Spleen (tissue), 11 donors: ENCODE data around the gene SOWAHA. TPM values are rescaled to one million over a fixed set of nuclear protein-coding genes. Genes with fewer than 3 reads are reported as not detected.
A peak's percentile ranks its signal among the peaks of the same experiment; 100 is the strongest.

Experiments used
- DNase-seq: peaks from one replicate; pipeline ENCODE4 v3.0.0-alpha.2; 2020
- H3K27ac ChIP-seq, 8 donors: fragments of 200-600 bp; sonication (generic) in 7 of 8; 1 replicate in 4 of 8; 2 replicates in 4 of 8; pipeline versions ENCODE4 v1.5.0 to v1.8.0; 2016 to 2021; ENCODE audit warnings: inconsistent platforms in 4 of 8, mild to moderate bottlenecking in 4 of 8, moderate library complexity in 1 of 8
- H3K27me3 ChIP-seq, 7 donors: fragments of 200-600 bp; sonication (generic) in 6 of 7; replicated peaks in 1 of 7; 1 replicate in 4 of 7; 2 replicates in 3 of 7; pipeline versions ENCODE4 v1.5.0 to v1.8.0; 2016 to 2021; ENCODE audit warnings: inconsistent platforms in 3 of 7, mild to moderate bottlenecking in 1 of 7
- H3K36me3 ChIP-seq, 6 donors: fragments of 200-600 bp; sonication (generic) in 5 of 6; 1 replicate in 4 of 6; 2 replicates in 2 of 6; pipeline versions ENCODE4 v1.5.0 to v1.8.0; 2016 to 2021; ENCODE audit warnings: inconsistent platforms in 2 of 6
- H3K4me1 ChIP-seq, 6 donors: fragments of 200-600 bp; sonication (generic) in 5 of 6; 1 replicate in 3 of 6; 2 replicates in 3 of 6; pipeline versions ENCODE4 v1.5.0 to v1.8.0; 2016 to 2021; ENCODE audit warnings: inconsistent platforms in 3 of 6
- H3K4me3 ChIP-seq, 8 donors: fragments of 200-600 bp; sonication (generic) in 7 of 8; 1 replicate in 4 of 8; 2 replicates in 4 of 8; pipeline versions ENCODE4 v1.5.0 to v1.8.0; 2016 to 2021; ENCODE audit warnings: inconsistent platforms in 4 of 8, mild to moderate bottlenecking in 4 of 8, moderate library complexity in 2 of 8
- H3K9me3 ChIP-seq, 8 donors: fragments of 200-600 bp; sonication (generic) in 7 of 8; 1 replicate in 4 of 8; 2 replicates in 4 of 8; pipeline versions ENCODE4 v1.5.0 to v1.8.0; 2016 to 2021; ENCODE audit warnings: inconsistent platforms in 4 of 8
- CTCF ChIP-seq, 11 experiments: fragments of 200-600 bp in 7 of 11; fragments of 450-650 bp in 4 of 11; sonication (generic) in 4 of 11; IDR thresholded peaks in 8 of 11; conservative IDR thresholded peaks in 3 of 11; 1 replicate in 7 of 11; 2 replicates in 4 of 11; pipeline versions ENCODE4 v1.4.0 to v1.8.0; 2016 to 2021; ENCODE audit warnings: antibody characterized with exemption in 11 of 11, inconsistent platforms in 4 of 11, mild to moderate bottlenecking in 1 of 11
- POLR2A ChIP-seq, 3 donors: fragments of 450-650 bp; IDR thresholded peaks; one replicate each; pipeline ENCODE4 v1.5.1; 2017; ENCODE audit warnings: antibody characterized with exemption in 3 of 3, mild to moderate bottlenecking in 1 of 3
- POLR2AphosphoS5 ChIP-seq, 3 donors: sonication (generic); formaldehyde crosslinking; IDR thresholded peaks; one replicate each; pipeline ENCODE4 v1.5.1; 2017; ENCODE audit warnings: antibody characterized with exemption in 3 of 3
- WGBS, 5 donors: extraction: QIAGEN DNeasy Blood & Tissue Kit in 3 of 5; methylation state at CpG; one replicate each; pipeline versions ENCODE4 v1.1.5 to v1.1.7; 2013 to 2018; 5-methylcytosine and 5-hydroxymethylcytosine counted together
- intact Hi-C: fragments of 100-400 bp; cut with DNase I; formaldehyde crosslinking; loops from one replicate; pipeline ENCODE4 v1.15.0; 2023; ENCODE audit warnings: low total_unique reads
- polyA plus RNA-seq, 3 donors: library from polyadenylated mRNA; stranded (reverse); fragments of 200-250 nt; gene quantifications; one replicate each; pipeline ENCODE4 v1.2.1, GENCODE V29; 2013
- total RNA-seq, 7 donors: library from RNA; depleted of rRNA in 3 of 7; stranded (reverse); fragments of >200 nt in 3 of 7; fragmentation: NEBNext Ultra II Directional in 4 of 7; extraction: Animal tissue kit (Norgen Biotek cat#: 25700) in 4 of 7; gene quantifications; one replicate each; pipeline versions ENCODE4 v1.1.0 to v1.2.1, GENCODE V29; 2016 to 2021
- donor health status: healthy with polysubstance abuse.
- donor health status: DM: no; HTN: no; CAD: no; lungs with moderate emphysema.
- donor health status: DM: no; HTN: no; CAD: no.
- donor health status: Bipolar disorder and iron deficiency.
- donor health status: healthy.
- donor health status: DM: no; HTN: no; CAD: no.
- donor health status: DM: yes; HTN: yes; CAD: no.

Gene SOWAHA
- total and polyA plus RNA-seq, 10 donors, result 0.03 to 0.56 (median 0.24) TPM; not detected in 7

GRCh38 chr5:132840896-132841295 is 27.8 kb downstream of the SOWAHA start:
- H3K27ac ChIP-seq, result peak overlapping the region in 1 of 8 donors; percentile 48
- WGBS, 5 donors, result 61 to 86% (median 78%) methylated on average over 1 of the region's 1 CpG
- no peaks in the 10 kb centered on the region for H3K27me3 ChIP-seq
- peaks cover 0 to 10% (median 0%) of the 10 kb centered on the region in 6 donors for H3K4me1 ChIP-seq
- DNase-seq, result no peak
- H3K36me3 ChIP-seq, result no peaks in the 10 kb centered on the region
- TF ChIP-seq CTCF (IDR thresholded peaks at IDR 0.05 in 8 of 11, conservative IDR thresholded peaks at IDR 0.05 in 3 of 11) (no peak), POLR2A (IDR thresholded peaks at IDR 0.05) (no peak), POLR2AphosphoS5 (IDR thresholded peaks at IDR 0.05) (no peak)
- no peak overlapping the region for H3K4me3 ChIP-seq
- no peaks in the 10 kb centered on the region for H3K9me3 ChIP-seq
- intact Hi-C loops, result no loop called here

GRCh38 chr5:132841305-132841704 is 28.2 kb downstream of the SOWAHA start:
- intact Hi-C loops, result no loop called here
- no peak overlapping the region for H3K27ac ChIP-seq
- peaks cover 0 to 10% (median 0%) of the 10 kb centered on the region in 6 donors for H3K4me1 ChIP-seq
- TF ChIP-seq POLR2AphosphoS5 (IDR thresholded peaks at IDR 0.05) (no peak), CTCF (IDR thresholded peaks at IDR 0.05 in 8 of 11, conservative IDR thresholded peaks at IDR 0.05 in 3 of 11) (no peak), POLR2A (IDR thresholded peaks at IDR 0.05) (no peak)
- 68 to 95% (median 84%) methylated on average over 4 of the region's 4 CpGs for WGBS, 5 donors
- H3K9me3 ChIP-seq, result no peaks in the 10 kb centered on the region
- H3K27me3 ChIP-seq, result no peaks in the 10 kb centered on the region
- H3K36me3 ChIP-seq, result no peaks in the 10 kb centered on the region
- H3K4me3 ChIP-seq, result no peak overlapping the region
- no peak for DNase-seq

- TF ChIP-seq POLR2A (IDR thresholded peaks at IDR 0.05) (no peak), CTCF (IDR thresholded peaks at IDR 0.05 in 8 of 11, conservative IDR thresholded peaks at IDR 0.05 in 3 of 11) (no peak), POLR2AphosphoS5 (IDR thresholded peaks at IDR 0.05) (no peak)
- no peak for DNase-seq
- Histone ChIP-seq H3K27ac (no peak overlapping the region), H3K4me3 (no peak overlapping the region), H3K9me3 (no peaks in the 10 kb centered on the region), H3K4me1 (no peaks in the 10 kb centered on the region), H3K27me3 (no peaks in the 10 kb centered on the region), H3K36me3 (no peaks in the 10 kb centered on the region)
- intact Hi-C loops, result no loop called here
- WGBS, 5 donors, result 91 to 98% (median 93%) methylated on average over 8 of the region's 8 CpGs
Observed at GRCh38 chr5:132848270-132848669, 35.2 kb downstream of the SOWAHA start.

- TF ChIP-seq CTCF (IDR thresholded peaks at IDR 0.05 in 8 of 11, conservative IDR thresholded peaks at IDR 0.05 in 3 of 11), result no peak
- 48 to 68% (median 64%) methylated on average over 1 of the region's 1 CpG for WGBS, 5 donors
- Histone ChIP-seq H3K9me3 (no peaks in the 10 kb centered on the region), H3K27ac (no peak overlapping the region), H3K27me3 (no peaks in the 10 kb centered on the region), H3K36me3 (no peaks in the 10 kb centered on the region), H3K4me3 (no peak overlapping the region), H3K4me1 (no peaks in the 10 kb centered on the region)
- intact Hi-C loops, result no loop called here
- no peak for DNase-seq
Observed at GRCh38 chr5:132849347-132849746, 36.2 kb downstream of the SOWAHA start.
